BE2C (cell line): ENCODE measurements around the gene ATAD1.

ENCODE experiments used
- DNase-seq: peaks from one replicate; pipeline ENCODE4 v3.0.0-alpha.2; 2020
- H3K27me3 ChIP-seq: fragments of 250-450 bp; sonication (Bioruptor Pico); 2 replicates; pipeline ENCODE4 v1.5.1; 2020; ENCODE audit warnings: mild to moderate bottlenecking
- H3K36me3 ChIP-seq: fragments of 250-450 bp; sonication (Bioruptor Pico); 2 replicates; pipeline ENCODE4 v1.5.1; 2020; ENCODE audit warnings: mild to moderate bottlenecking
- H3K4me1 ChIP-seq: fragments of 250-450 bp; sonication (Bioruptor Pico); 2 replicates; pipeline ENCODE4 v1.5.1; 2020
- H3K4me3 ChIP-seq: 2 replicates; pipeline ENCODE4 v1.5.1; 2011; ENCODE audit warnings: low read depth, low read length
- H3K9me3 ChIP-seq: fragments of 250-450 bp; sonication (Bioruptor Pico); 2 replicates; pipeline ENCODE4 v1.5.1; 2020
- TF ChIP-seq, protein P1 (sequence below): IDR thresholded peaks from 2 replicates; pipeline ENCODE4 v1.5.1; 2012; ENCODE audit warnings: mild to moderate bottlenecking, low read depth, low read length

Gene ATAD1

DNA sequence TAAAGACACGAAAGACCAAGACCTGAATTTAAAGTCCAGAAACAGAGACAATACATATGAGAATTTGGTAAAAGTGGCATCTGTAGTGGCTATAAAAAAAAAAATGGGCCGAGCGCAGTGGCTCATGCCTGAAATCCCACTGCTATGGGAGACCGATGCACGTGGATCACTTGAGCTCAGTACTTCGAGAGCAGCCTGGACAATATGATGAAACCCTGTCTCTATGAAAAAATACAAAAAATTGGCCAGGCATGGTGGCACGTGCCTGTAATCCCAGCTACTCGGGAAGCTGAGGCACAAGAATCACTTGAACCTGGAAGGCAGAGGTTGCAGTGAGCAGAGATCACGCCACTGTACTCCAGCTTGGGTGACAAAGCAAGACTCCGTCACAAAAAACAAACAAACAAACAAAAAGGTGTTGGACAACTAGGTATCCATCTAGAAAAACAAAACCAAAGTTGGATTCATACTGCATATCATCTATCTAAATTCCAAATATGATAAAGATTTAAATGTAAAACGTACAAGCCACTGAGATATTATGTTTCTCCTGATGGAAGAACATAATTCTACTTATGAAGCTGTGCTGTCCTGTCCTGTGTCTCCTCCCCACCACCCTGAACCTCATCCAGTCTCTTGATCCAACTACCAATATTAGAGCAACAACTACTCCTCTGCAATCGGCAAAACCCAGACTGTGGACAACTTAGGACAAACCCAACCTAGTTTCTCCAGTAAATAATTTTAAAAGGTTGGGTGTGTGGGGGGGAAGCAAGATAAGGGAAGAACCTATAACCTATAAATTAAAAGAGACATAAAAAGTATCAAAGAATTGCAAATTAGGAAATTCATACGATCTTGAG, 53.7 kb downstream of the ATAD1 start:
- DNase-seq: no peak
- peaks cover 18% of the 10 kb centered on the region for H3K36me3 ChIP-seq
- H3K4me3 ChIP-seq: no peak overlapping the region
- no peaks in the 10 kb centered on the region for H3K27me3 ChIP-seq
- TF ChIP-seq, protein P1, sequence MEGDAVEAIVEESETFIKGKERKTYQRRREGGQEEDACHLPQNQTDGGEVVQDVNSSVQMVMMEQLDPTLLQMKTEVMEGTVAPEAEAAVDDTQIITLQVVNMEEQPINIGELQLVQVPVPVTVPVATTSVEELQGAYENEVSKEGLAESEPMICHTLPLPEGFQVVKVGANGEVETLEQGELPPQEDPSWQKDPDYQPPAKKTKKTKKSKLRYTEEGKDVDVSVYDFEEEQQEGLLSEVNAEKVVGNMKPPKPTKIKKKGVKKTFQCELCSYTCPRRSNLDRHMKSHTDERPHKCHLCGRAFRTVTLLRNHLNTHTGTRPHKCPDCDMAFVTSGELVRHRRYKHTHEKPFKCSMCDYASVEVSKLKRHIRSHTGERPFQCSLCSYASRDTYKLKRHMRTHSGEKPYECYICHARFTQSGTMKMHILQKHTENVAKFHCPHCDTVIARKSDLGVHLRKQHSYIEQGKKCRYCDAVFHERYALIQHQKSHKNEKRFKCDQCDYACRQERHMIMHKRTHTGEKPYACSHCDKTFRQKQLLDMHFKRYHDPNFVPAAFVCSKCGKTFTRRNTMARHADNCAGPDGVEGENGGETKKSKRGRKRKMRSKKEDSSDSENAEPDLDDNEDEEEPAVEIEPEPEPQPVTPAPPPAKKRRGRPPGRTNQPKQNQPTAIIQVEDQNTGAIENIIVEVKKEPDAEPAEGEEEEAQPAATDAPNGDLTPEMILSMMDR: no peak
- no peaks in the 10 kb centered on the region for H3K9me3 ChIP-seq
- H3K4me1 ChIP-seq: no peaks in the 10 kb centered on the region

DNA sequence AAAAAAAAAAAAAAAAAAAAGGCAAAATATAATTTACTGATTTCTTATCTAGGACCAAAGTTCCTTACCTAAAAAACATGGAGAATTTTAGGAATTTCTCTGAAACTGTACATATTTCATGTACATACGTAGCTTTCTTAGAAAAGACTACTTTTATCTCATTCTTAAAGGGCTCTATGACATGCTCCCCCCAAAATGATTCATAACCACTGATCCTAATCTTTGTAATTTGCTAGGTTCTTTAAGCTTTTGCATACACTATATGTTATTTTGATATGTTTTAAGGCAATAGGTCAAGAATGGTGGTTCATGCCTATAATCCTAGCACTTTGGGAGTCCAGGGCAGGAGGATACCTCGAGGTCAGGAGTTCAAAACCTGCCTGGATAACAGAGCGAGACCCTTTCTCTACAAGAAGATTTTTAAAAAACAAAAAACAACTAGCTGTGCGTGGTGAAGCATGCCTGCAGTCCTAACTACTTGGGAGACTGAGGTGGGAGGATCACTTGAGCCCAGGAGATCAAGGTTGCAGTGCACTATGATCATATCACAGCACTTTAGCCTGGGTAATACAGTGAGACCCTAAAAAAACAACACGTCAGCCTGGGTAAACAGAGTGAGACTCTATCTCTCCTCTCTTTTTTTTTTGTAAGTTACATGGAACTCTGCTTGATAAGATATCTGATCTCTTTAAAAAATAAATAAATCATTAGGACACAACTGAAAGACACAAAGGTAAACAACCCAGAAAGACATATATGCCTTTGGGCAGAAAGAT, 54.8 kb downstream of the ATAD1 start:
- no peaks in the 10 kb centered on the region for H3K27me3 ChIP-seq
- no peaks in the 10 kb centered on the region for H3K4me1 ChIP-seq
- no peak for DNase-seq
- TF ChIP-seq, protein P1: no peak
- H3K9me3 ChIP-seq: no peaks in the 10 kb centered on the region
- H3K36me3 ChIP-seq: peaks cover 8% of the 10 kb centered on the region
- H3K4me3 ChIP-seq: no peak overlapping the region

DNA sequence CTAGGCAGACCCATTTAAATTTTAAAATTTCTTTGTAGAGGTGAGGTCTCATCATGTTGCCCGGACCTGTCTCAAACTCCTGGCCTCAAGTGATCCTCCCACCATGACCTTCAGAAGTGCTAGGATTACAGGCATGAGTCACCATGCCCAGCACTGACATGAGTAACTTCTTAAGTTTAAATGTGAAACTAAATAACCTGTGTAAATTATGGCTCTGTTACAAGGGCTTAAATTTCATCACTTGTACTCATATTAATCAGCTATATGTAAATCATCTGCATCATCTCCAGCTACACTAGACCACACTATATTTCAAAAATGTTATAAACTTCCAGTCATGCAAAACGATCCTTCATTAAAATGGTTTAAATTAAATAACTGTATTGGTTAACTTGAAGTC, 56.1 kb downstream of the ATAD1 start:
- no peak overlapping the region for H3K4me3 ChIP-seq
- peaks cover 1% of the 10 kb centered on the region for H3K36me3 ChIP-seq
- DNase-seq: no peak
- no peaks in the 10 kb centered on the region for H3K27me3 ChIP-seq
- H3K9me3 ChIP-seq: no peaks in the 10 kb centered on the region
- TF ChIP-seq, protein P1: no peak
- no peaks in the 10 kb centered on the region for H3K4me1 ChIP-seq

DNA sequence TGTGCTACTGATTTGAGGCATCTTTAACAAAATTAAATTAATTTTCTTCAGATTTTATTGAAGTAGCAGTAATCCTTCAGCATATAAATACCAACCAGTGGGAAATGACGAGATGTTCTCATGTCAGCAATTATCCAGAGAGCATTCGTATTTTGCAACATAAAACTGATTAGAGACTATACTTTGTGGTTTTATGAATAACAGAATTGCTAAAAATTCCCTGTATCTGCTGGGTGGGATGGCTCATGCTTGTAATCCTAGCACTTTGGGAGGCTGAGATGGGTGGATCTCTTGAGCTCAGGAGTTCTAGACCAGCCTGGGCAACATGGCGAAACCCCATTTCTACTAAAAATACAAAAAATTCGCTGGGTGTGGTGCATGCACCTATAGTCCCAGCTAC, 56.9 kb downstream of the ATAD1 start:
- no peak for DNase-seq
- H3K4me3 ChIP-seq: no peak overlapping the region
- H3K27me3 ChIP-seq: no peaks in the 10 kb centered on the region
- TF ChIP-seq, protein P1: no peak
- H3K9me3 ChIP-seq: no peaks in the 10 kb centered on the region
- H3K36me3 ChIP-seq: peaks cover 3% of the 10 kb centered on the region
- H3K4me1 ChIP-seq: no peaks in the 10 kb centered on the region

DNA sequence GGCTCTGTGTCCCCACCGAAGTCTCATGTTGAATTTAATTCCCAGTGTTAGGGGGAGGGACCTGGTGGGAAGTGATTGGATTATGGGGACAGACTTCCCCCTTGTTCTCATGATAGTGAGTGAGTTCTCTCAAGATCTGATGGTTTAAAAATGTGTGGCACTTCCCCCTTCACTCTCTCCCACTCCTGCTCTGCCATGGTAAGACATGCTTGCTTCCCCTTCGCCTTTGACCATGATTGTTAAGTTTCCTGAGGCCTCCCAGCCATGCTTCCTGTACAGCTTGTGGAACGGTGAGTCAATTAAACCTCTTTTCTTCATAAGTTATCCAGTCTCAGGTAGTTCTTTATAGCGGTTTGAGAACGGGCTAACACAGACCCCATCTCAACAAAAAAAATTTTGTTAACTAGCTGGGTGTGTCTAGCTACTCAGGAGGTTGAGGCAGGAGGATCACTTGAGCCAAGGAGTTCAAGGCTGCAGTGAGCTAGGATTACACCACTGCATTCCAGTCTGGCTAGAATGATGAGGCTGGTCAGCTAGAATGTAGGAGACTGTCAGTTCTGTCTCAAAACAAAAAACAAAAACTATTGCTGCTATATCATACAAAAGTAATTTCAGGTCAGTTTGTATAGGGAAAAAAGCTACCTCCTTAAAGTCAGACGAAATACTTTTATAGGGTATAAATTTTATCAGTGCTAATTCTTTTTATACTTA, 57.7 kb downstream of the ATAD1 start:
- no peak for DNase-seq
- Histone ChIP-seq H3K4me1 (no peaks in the 10 kb centered on the region), H3K4me3 (no peak overlapping the region), H3K27me3 (no peaks in the 10 kb centered on the region), H3K9me3 (no peaks in the 10 kb centered on the region), H3K36me3 (peaks cover 6% of the 10 kb centered on the region)
- TF ChIP-seq, protein P1: no peak
